ENCODE measurements around the gene CA12. TPM values are rescaled to one million over a fixed set of nuclear protein-coding genes. Genes with fewer than 3 reads are reported as not detected.
A peak's percentile ranks its signal among the peaks of the same experiment; 100 is the strongest.

The CA12 gene
- total and polyA plus RNA-seq, 9 of the 15 experiments (the other 6 are each of a cell fraction or from before 2014, with no cell fraction given) = 0.01 to 0.78 (median 0.15) TPM; not detected in 1

GRCh38 chr15:63385911-63386531 is 4.4 kb upstream of the CA12 start (continued):
- TF ChIP-seq PRPF4 (IDR thresholded peaks at IDR 0.05; ENCODE audit: insufficient read depth, low read depth, low read length, poor library complexity, severe bottlenecking) = no peak
- 0 out of 2 replicates have a peak, but pooled peaks have one; percentile 14 for TF ChIP-seq ARID1B (IDR thresholded peaks at IDR 0.05)
- peak; percentile 33; the same call in 1 of the 2 replicates for TF ChIP-seq CEBPG (CRISPR knock-in tag; IDR thresholded peaks at IDR 0.05)
- no peak for TF ChIP-seq CEBPG (tag; conservative IDR thresholded peaks at IDR 0.05 in 1 of 2, IDR thresholded peaks at IDR 0.05 in 1 of 2)
- peak; percentile 47 for TF ChIP-seq RBM25 (IDR thresholded peaks at IDR 0.05; ENCODE audit: low read depth, low read length, severe bottlenecking)
- TF ChIP-seq HES1 (IDR thresholded peaks at IDR 0.05; ENCODE audit: low read depth) = no peak

GRCh38 chr15:63384906-63385305 is 3.3 kb upstream of the CA12 start:
- no peak for TF ChIP-seq CUX1 (CRISPR knock-in tag; IDR thresholded peaks at IDR 0.05)
- no peak for TF ChIP-seq HNRNPK (IDR thresholded peaks at IDR 0.05; ENCODE audit: low read depth, low read length, poor library complexity, severe bottlenecking)
- no peak for TF ChIP-seq MCM7 (IDR thresholded peaks at IDR 0.05)
- no peak for TF ChIP-seq ZFP91 (CRISPR knock-in tag; IDR thresholded peaks at IDR 0.05)
- ATAC-seq (no peak), FAIRE-seq (no peak), DNase-seq (ENCODE audit: extremely low read depth in 1 of 4, low spot score in 3 of 4) (no peak)
- BruUV-seq (replicated peaks) = no TSS peak
- Histone ChIP-seq H3K9ac (ENCODE audit: insufficient read depth in 1 of 2, low read depth in 2 of 2, low read length in 2 of 2) (no peak overlapping the region; a peak in 1 of 4 replicates), H3K4me1 (replicated peaks in 1 of 2; ENCODE audit: control insufficient read depth in 2 of 2, insufficient read depth in 2 of 2, low read length in 2 of 2) (peaks cover 3 to 9% of the 10 kb centered on the region in 2 experiments), H3K36me3 (ENCODE audit: control insufficient read depth, insufficient read depth, low read length) (no peaks in the 10 kb centered on the region), H2AFZ (ENCODE audit: low read depth, low read length) (peak overlapping the region; percentile 40; the same call in 1 of the 2 replicates), H3K9me1 (ENCODE audit: control insufficient read depth, insufficient read depth, low read length) (no peaks in the 10 kb centered on the region), H3K79me2 (ENCODE audit: control insufficient read depth, insufficient read depth, low read length) (no peaks in the 10 kb centered on the region), H3K27ac (ENCODE audit: extremely low read depth, low read depth, low read length) (no peak overlapping the region), H3K9me3 (replicated peaks; ENCODE audit: control insufficient read depth, insufficient read depth, low read depth, low read length) (no peaks in the 10 kb centered on the region), H3K4me2 (ENCODE audit: insufficient read depth, low read length) (no peak overlapping the region), H3K27me3 (ENCODE audit: control insufficient read depth in 2 of 2, insufficient read depth in 2 of 2, low read length in 2 of 2) (no peaks in the 10 kb centered on the region), H3K4me3 (no peak overlapping the region), H4K20me1 (replicated peaks; ENCODE audit: control insufficient read depth, insufficient read depth, low read length) (no peaks in the 10 kb centered on the region)
- POLR2A ChIA-PET = interaction anchor here (1.4 kb wide), 1 partner anchor 13 kb away, joined by 3 read pairs; no protein-coding TSS in a partner anchor
- intact Hi-C loops (cut with micrococcal nuclease) (no loop called here), in situ Hi-C loops (cut with MboI) (no loop called here)
- WGBS (ENCODE audit: insufficient coverage, low coverage, missing lambda C conversion rate) = 21% methylated on average over 2 of the region's 2 CpGs
- CTCF ChIA-PET (ENCODE audit: low intra/inter-chr PET ratio) = no interaction called here
